IMR-90 (cell line): ENCODE measurements around the gene TM7SF2. TPM values are rescaled to one million over a fixed set of nuclear protein-coding genes. Genes with fewer than 3 reads are reported as not detected.

Experiments
- ATAC-seq: fragments of 200-7000 bp; cut with Tn5 transposase; 2 replicates; pipeline ENCODE4 v1.9.1; 2020; ENCODE audit warnings: low read depth, mild to moderate bottlenecking, moderate library complexity
- BruUV-seq: library from RNA; stranded (reverse); fragments of 400-500 nt; replicated peaks from 2 replicates; lab custom pipeline; 2021; lab: Mats Ljungman, UMichigan
- CTCF ChIA-PET: fragments of 300-600 bp; formaldehyde crosslinking; extraction: SDS; loops from one replicate; lab custom pipeline; 2021; ENCODE audit warnings: antibody characterized with exemption; lab: Yijun Ruan, JAX
- POLR2A ChIA-PET: fragments of 300-600 bp; sonication (Branson Sonifier 250); formaldehyde crosslinking; loops from one replicate; lab custom pipeline; 2022; ENCODE audit warnings: antibody characterized with exemption; ENCODE audit not compliant: unreplicated experiment; lab: Charles Lee
- DNase-seq: peaks from one replicate; pipeline ENCODE4 v3.0.0; 2013
- H2AFZ ChIP-seq: replicated peaks from 2 replicates; pipeline ENCODE3; 2013; ENCODE audit warnings: low read length, mild to moderate bottlenecking; ENCODE audit not compliant: poor library complexity
- H2AK5ac ChIP-seq: 2 replicates; pipeline ENCODE4 v1.6.1; 2013; ENCODE audit warnings: low read depth, low read length, inconsistent platforms
- H2AK9ac ChIP-seq: replicated peaks from 2 replicates; pipeline ENCODE3; 2013; ENCODE audit warnings: mild to moderate bottlenecking, low read depth, low read length, moderate library complexity; ENCODE audit not compliant: poor library complexity
- H2BK120ac ChIP-seq: 2 replicates; pipeline ENCODE4 v1.6.1; 2013; ENCODE audit warnings: low read depth, low read length, inconsistent platforms
- H2BK15ac ChIP-seq: 3 replicates; pipeline ENCODE4 v1.6.1; 2013; ENCODE audit warnings: low read depth, low read length, inconsistent platforms
- H2BK20ac ChIP-seq: 2 replicates; pipeline ENCODE4 v1.6.1; 2013; ENCODE audit warnings: low read depth, mild to moderate bottlenecking, inconsistent platforms, low read length, moderate library complexity
- H2BK5ac ChIP-seq: 2 replicates; pipeline ENCODE4 v1.6.1; 2013; ENCODE audit warnings: mild to moderate bottlenecking, low read depth, low read length, inconsistent platforms; ENCODE audit not compliant: poor library complexity, severe bottlenecking
- H3K14ac ChIP-seq: replicated peaks from 2 replicates; pipeline ENCODE4 v1.6.1; 2013; ENCODE audit warnings: low read depth, low read length, inconsistent platforms
- H3K18ac ChIP-seq: 2 replicates; pipeline ENCODE4 v1.6.1; 2013; ENCODE audit warnings: low read depth, low read length, control low read depth
- H3K23ac ChIP-seq: 2 replicates; pipeline ENCODE4 v1.6.1; 2013; ENCODE audit warnings: low read depth, low read length, inconsistent platforms
- H3K27ac ChIP-seq: 2 replicates; pipeline ENCODE4 v1.5.1; 2013; ENCODE audit warnings: mild to moderate bottlenecking, control low read depth, low read length; ENCODE audit not compliant: insufficient read depth
- H3K27me3 ChIP-seq: 2 replicates; pipeline ENCODE4 v1.6.1; 2013; ENCODE audit warnings: low read length; ENCODE audit not compliant: control insufficient read depth, insufficient read depth
- H3K36me3 ChIP-seq: 2 replicates; pipeline ENCODE4 v1.6.1; 2013; ENCODE audit warnings: low read length, mixed read lengths; ENCODE audit not compliant: control insufficient read depth, insufficient read depth
- H3K4ac ChIP-seq: 2 replicates; pipeline ENCODE4 v1.6.1; 2013; ENCODE audit warnings: low read depth, low read length, inconsistent platforms
- H3K4me1 ChIP-seq: 2 replicates; pipeline ENCODE4 v1.6.1; 2013; ENCODE audit warnings: low read length, mixed read lengths; ENCODE audit not compliant: control insufficient read depth, insufficient read depth
- H3K4me2 ChIP-seq: 2 replicates; pipeline ENCODE4 v1.6.1; 2013; ENCODE audit warnings: low read depth, mild to moderate bottlenecking, control low read depth, low read length, moderate library complexity
- H3K4me3 ChIP-seq: 2 replicates; pipeline ENCODE4 v1.5.1; 2013; ENCODE audit warnings: low read depth, mild to moderate bottlenecking, control low read depth, low read length, moderate library complexity; ENCODE audit not compliant: insufficient read depth
- H3K56ac ChIP-seq: 2 replicates; pipeline ENCODE4 v1.6.1; 2013; ENCODE audit warnings: low read length, inconsistent platforms; ENCODE audit not compliant: insufficient read depth; ENCODE audit errors: extremely low read depth
- H3K79me1 ChIP-seq, 2 experiments: 2 replicates each; pipeline ENCODE4 v1.6.1; 2013; ENCODE audit warnings: low read length in 2 of 2, inconsistent platforms in 1 of 2, low read depth in 1 of 2
- H3K9ac ChIP-seq: 2 replicates; pipeline ENCODE4 v1.6.1; 2013; ENCODE audit warnings: low read depth, low read length, control low read depth
- H3K9me1 ChIP-seq: 2 replicates; pipeline ENCODE4 v1.6.1; 2013; ENCODE audit warnings: low read length, inconsistent platforms; ENCODE audit not compliant: insufficient read depth
- H3K9me3 ChIP-seq: 2 replicates; pipeline ENCODE4 v1.6.1; 2013; ENCODE audit warnings: low read length; ENCODE audit not compliant: control insufficient read depth, insufficient read depth
- H4K20me1 ChIP-seq: 2 replicates; pipeline ENCODE4 v1.6.1; 2013; ENCODE audit warnings: low read length, inconsistent platforms; ENCODE audit not compliant: insufficient read depth
- H4K5ac ChIP-seq: 2 replicates; pipeline ENCODE4 v1.6.1; 2013; ENCODE audit warnings: mild to moderate bottlenecking, low read depth, low read length, control low read depth
- H4K8ac ChIP-seq, 2 experiments: 2 replicates each; pipeline ENCODE4 v1.6.1; 2013; ENCODE audit warnings: low read depth in 2 of 2, low read length in 2 of 2, control low read depth in 1 of 2, inconsistent platforms in 1 of 2
- H4K91ac ChIP-seq: 2 replicates; pipeline ENCODE4 v1.6.1; 2013; ENCODE audit warnings: low read depth, low read length, inconsistent platforms; ENCODE audit not compliant: insufficient read depth
- CEBPB ChIP-seq: IDR thresholded peaks from 2 replicates; pipeline ENCODE4 v1.6.1; 2012; ENCODE audit warnings: low read depth, low read length, improper control_type of control experiment
- WGBS, 2 experiments: methylation state at CpG; one replicate each; pipeline versions ENCODE4 v1.1.5 to v1.1.7; 2013; ENCODE audit warnings: missing lambda C conversion rate in 2 of 2; ENCODE audit not compliant: insufficient read length in 1 of 2; ENCODE audit errors: extremely low coverage in 2 of 2; 5-methylcytosine and 5-hydroxymethylcytosine counted together
- dilution Hi-C: fragments of 300-500 bp; cut with HindIII; formaldehyde crosslinking; loops from one replicate; pipeline ENCODE4 v1.14.3; 2018; ENCODE audit warnings: low sequenced_read_pairs; ENCODE audit not compliant: unreplicated experiment
- in situ Hi-C: fragments of 300-500 bp; cut with MboI; formaldehyde crosslinking; loops from 3 replicates; pipeline ENCODE4 v1.14.3; 2019; ENCODE audit warnings: low sequenced_read_pairs, inconsistent platforms, mixed read lengths
- intact Hi-C: fragments of 100-400 bp; cut with micrococcal nuclease; formaldehyde crosslinking; loops from 2 replicates; pipeline ENCODE4 v1.10.0; 2022
- polyA plus RNA-seq, 3 experiments: library from polyadenylated mRNA; depleted of rRNA; stranded (reverse); fragments of >200 nt; gene quantifications; 2 replicates each; pipeline ENCODE4 v1.2.3, GENCODE V29; 2012; ENCODE audit warnings: low replicate concordance in 1 of 3
- total RNA-seq: library from RNA; depleted of rRNA; stranded (reverse); fragments of >200 nt; gene quantifications from 2 replicates; pipeline ENCODE4 v1.2.3, GENCODE V29; 2012

TM7SF2 gene
- total and polyA plus RNA-seq, 2 of the 4 experiments (the other 2 are of a cell fraction): 5.7 to 7.6 TPM

DNA sequence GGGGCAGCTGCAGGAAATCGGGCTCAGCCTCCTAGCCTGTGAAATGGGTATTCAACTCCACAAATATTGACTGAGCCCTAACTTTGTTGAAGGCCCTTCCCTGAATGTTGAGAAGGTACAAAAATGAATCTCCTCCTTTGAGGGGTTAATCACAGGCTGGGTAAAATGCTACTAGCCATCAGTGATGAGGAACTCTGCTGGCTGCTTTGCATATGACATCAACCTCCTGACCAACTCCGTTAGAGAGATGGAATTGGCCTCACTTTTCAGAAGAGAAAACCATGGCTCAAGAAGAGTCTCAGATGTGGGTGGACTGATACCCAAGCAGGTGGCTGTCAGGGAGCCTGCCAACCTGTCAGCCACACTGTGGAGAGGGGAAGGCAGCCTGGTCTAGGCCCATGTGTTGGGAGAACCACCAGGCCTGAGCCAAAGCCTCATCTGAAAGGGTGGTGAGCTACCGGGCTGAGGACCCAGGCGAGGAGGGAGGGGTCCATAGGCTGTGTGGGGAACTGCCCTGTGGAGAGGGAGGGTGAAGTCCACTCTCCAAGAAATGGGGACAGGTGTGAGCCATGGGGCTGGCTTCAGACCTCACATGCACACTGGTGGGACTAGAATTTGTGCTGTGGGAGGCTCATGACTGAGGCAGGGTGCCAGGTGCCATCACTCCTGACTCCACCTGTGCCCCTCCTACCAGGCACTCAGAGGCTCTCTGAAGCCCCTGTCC lies 39.6 kb upstream of the TM7SF2 start:
- Histone ChIP-seq H3K9me1 (no peaks in the 10 kb centered on the region; the same call in 1 of the 2 replicates), H2BK5ac (no peak overlapping the region), H4K20me1 (no peaks in the 10 kb centered on the region), H3K9me3 (no peaks in the 10 kb centered on the region), H3K4me1 (no peaks in the 10 kb centered on the region), H3K36me3 (no peaks in the 10 kb centered on the region; the same call in none of the 2 replicates), H2AFZ (no peak overlapping the region), H3K4me2 (no peak overlapping the region), H2AK9ac (peak overlapping the region; percentile 42), H2BK120ac (no peak overlapping the region), H3K79me1 (peaks cover 0 to 6% of the 10 kb centered on the region in 2 experiments; a peak in 1 of 4 replicates), H3K56ac (no peak overlapping the region), H3K14ac (no peak overlapping the region), H2BK15ac (no peak overlapping the region), H4K91ac (no peak overlapping the region), H3K9ac (no peak overlapping the region), H2BK20ac (no peak overlapping the region), H4K5ac (no peak overlapping the region), H3K27ac (no peak overlapping the region), H4K8ac (no peak overlapping the region), H3K4ac (no peak overlapping the region), H3K4me3 (no peak overlapping the region), H3K18ac (no peak overlapping the region), H3K23ac (no peak overlapping the region), H3K27me3 (no peaks in the 10 kb centered on the region), H2AK5ac (no peak overlapping the region)
- intact Hi-C loops: no loop called here
- no CpG with 5 or more reads among the region's 4 CpGs for WGBS, 2 experiments
- no peak for ATAC-seq
- no peak for DNase-seq
- POLR2A ChIA-PET: no interaction called here
- TF ChIP-seq CEBPB: no peak
- in situ Hi-C loops: no loop called here
- dilution Hi-C loops: no loop called here
- CTCF ChIA-PET: no interaction called here
- no TSS peak for BruUV-seq
